Measurements from ENCODE around the gene KNSTRN.

KNSTRN gene

DNA sequence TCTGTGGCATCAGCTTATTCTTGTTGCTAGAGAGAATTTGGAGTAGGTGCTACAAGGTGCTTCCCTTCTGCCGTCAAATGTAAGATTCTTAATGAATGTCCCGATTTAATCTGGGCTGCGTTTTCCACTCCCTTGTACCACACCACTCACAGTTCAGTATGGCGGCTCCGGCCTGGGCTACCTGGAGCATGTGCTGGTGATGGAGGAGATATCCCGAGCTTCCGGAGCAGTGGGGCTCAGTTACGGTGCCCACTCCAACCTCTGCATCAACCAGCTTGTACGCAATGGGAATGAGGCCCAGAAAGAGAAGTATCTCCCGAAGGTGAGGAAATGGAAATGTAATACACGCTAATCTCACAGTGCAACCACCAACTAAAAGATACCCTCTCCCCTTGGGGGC lies 28.0 kb downstream of the KNSTRN start:
- no peak for TF ChIP-seq CTCF (IDR thresholded peaks at IDR 0.05; ENCODE audit: borderline replicate concordance, control extremely low read depth, extremely low read depth, insufficient read depth, missing control alignments)
- in situ Hi-C loops (cut with MboI; ENCODE audit: low sequenced_read_pairs, unreplicated experiment) = no loop called here

GRCh38 chr15:40412095-40412759 lies 29.7 kb downstream of the KNSTRN start:
- no peak for TF ChIP-seq CTCF (IDR thresholded peaks at IDR 0.05; ENCODE audit: borderline replicate concordance, control extremely low read depth, extremely low read depth, insufficient read depth, missing control alignments)
- in situ Hi-C loops (cut with MboI; ENCODE audit: low sequenced_read_pairs, unreplicated experiment) = no loop called here
- no peak for DNase-seq (ENCODE audit: low spot score)

More for the DNA sequence above, 28.0 kb downstream of the KNSTRN start:
- DNase-seq (ENCODE audit: low spot score) = no peak

DNA sequence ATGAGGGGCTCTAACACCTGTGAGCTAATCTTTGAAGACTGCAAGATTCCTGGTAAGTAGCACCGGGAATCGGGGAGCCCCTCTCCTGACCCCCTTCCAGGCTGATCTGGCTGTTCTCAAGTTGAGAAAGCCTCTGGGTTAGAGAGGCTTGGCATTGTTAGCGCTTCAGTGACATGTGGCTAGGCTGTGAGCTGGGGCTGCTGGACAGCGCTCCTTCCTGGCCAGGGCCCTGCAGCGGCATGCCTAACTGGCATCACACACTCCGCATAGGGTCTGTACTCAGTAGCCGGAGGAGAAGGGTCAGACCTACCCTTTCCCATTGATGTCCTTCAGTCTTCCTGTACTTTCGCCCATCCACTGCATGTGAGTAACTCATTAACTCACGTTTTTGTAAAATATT lies 30.5 kb downstream of the KNSTRN start:
- TF ChIP-seq CTCF (IDR thresholded peaks at IDR 0.05; ENCODE audit: borderline replicate concordance, control extremely low read depth, extremely low read depth, insufficient read depth, missing control alignments) = no peak
- in situ Hi-C loops (cut with MboI; ENCODE audit: low sequenced_read_pairs, unreplicated experiment) = no loop called here
- DNase-seq (ENCODE audit: low spot score) = no peak

DNA sequence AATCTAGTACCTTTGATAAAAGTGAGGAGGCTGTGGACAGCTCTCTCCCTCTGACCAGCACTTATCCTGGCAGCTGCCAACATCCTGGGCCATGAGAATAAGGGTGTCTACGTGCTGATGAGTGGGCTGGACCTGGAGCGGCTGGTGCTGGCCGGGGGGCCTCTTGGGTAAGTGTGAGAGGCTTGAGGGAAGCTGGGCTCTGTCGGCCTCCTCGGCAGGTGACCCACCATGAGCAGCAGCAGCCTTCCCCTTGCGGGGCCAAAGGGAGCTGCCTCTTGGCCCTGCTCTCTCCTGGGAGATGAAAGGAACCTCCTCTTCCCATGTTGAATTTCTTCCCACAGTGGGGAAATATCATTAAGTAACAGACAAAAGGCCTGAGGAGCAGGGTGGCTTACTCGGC lies 32.3 kb downstream of the KNSTRN start:
- in situ Hi-C loops (cut with MboI; ENCODE audit: low sequenced_read_pairs, unreplicated experiment) = no loop called here
- no peak for DNase-seq (ENCODE audit: low spot score)
- TF ChIP-seq CTCF (IDR thresholded peaks at IDR 0.05; ENCODE audit: borderline replicate concordance, control extremely low read depth, extremely low read depth, insufficient read depth, missing control alignments) = no peak

DNA sequence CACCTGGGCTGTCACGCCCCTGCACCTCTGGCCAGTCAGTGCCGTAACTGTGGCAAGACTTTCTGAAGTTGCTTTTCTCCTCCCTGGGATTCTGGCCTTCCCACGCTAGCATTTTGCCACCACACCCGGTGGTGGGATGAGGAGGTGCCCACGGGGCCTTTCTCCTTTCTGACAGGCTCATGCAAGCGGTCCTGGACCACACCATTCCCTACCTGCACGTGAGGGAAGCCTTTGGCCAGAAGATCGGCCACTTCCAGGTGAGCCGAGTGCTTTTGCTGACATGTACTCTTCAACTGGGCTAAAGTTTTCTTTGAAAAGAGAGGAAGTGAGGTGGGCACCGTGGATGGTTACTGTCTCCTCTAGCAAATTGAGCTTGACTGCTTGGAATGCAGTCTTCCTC lies 32.7 kb downstream of the KNSTRN start:
- no peak for DNase-seq (ENCODE audit: low spot score)
- in situ Hi-C loops (cut with MboI; ENCODE audit: low sequenced_read_pairs, unreplicated experiment) = no loop called here
- TF ChIP-seq CTCF (IDR thresholded peaks at IDR 0.05; ENCODE audit: borderline replicate concordance, control extremely low read depth, extremely low read depth, insufficient read depth, missing control alignments) = no peak

- in situ Hi-C loops (cut with MboI; ENCODE audit: low sequenced_read_pairs, unreplicated experiment) = no loop called here
- no peak for DNase-seq (ENCODE audit: low spot score)
- no peak for TF ChIP-seq CTCF (IDR thresholded peaks at IDR 0.05; ENCODE audit: borderline replicate concordance, control extremely low read depth, extremely low read depth, insufficient read depth, missing control alignments)
Measured at GRCh38 chr15:40416056-40416455, 33.5 kb downstream of the KNSTRN start.

Measured in GM13976 (cell line).